DOHH2 (cell line): ENCODE data around the gene CFAP61.

Experiments used
- CTCF ChIP-seq: fragments of 200-600 bp; sonication (generic); IDR thresholded peaks from one replicate; pipeline ENCODE4 v1.5.1; 2014; ENCODE audit warnings: antibody characterized with exemption, mild to moderate bottlenecking, low read depth, low read length; ENCODE audit not compliant: poor library complexity, severe bottlenecking
- EZH2phosphoT487 ChIP-seq: fragments of 200-600 bp; sonication (generic); IDR thresholded peaks from 2 replicates; pipeline ENCODE4 v1.6.1; 2017; ENCODE audit warnings: borderline replicate concordance, mild to moderate bottlenecking, antibody characterized with exemption, low read length, moderate library complexity, mixed read lengths

GRCh38 chr20:20070871-20071726, 18.8 kb downstream of the CFAP61 start:
- no peak for TF ChIP-seq CTCF
- no peak for TF ChIP-seq EZH2phosphoT487
